K562 (cell line): ENCODE data around the gene DDIT3. TPM values are rescaled to one million over a fixed set of nuclear protein-coding genes. Genes with fewer than 3 reads are reported as not detected.

Experiments used
- BRF2 ChIP-seq: IDR thresholded peaks from 3 replicates; pipeline ENCODE4 v1.6.1; 2011; ENCODE audit warnings: borderline replicate concordance, mild to moderate bottlenecking; ENCODE audit not compliant: insufficient read length, insufficient read depth
- CC2D1A ChIP-seq: fragments of 450-650 bp; IDR thresholded peaks from 2 replicates; pipeline ENCODE4 v1.6.1; 2017; ENCODE audit warnings: mild to moderate bottlenecking
- CGGBP1 ChIP-seq: fragments of 250-450 bp; sonication (Bioruptor Pico); IDR thresholded peaks from 2 replicates; pipeline ENCODE4 v1.9.0; 2021; ENCODE audit warnings: mild to moderate bottlenecking
- FOXJ2 ChIP-seq: fragments of 200-800 bp; sonication (Bioruptor generic); IDR thresholded peaks from 2 replicates; pipeline ENCODE4 v1.6.1; 2016; ENCODE audit warnings: missing genetic modification characterization, missing compliant biosample characterization
- LCOR ChIP-seq: sonication (generic); formaldehyde crosslinking; IDR thresholded peaks from 2 replicates; pipeline ENCODE4 v1.8.0; 2022; ENCODE audit warnings: mild to moderate bottlenecking, missing genetic modification reagents
- MTA3 ChIP-seq: fragments of 450-650 bp; formaldehyde crosslinking; IDR thresholded peaks from 2 replicates; pipeline ENCODE4 v1.6.1; 2017; ENCODE audit warnings: mild to moderate bottlenecking, borderline replicate concordance
- SAFB ChIP-seq: fragments of 200-400 bp; formaldehyde crosslinking; IDR thresholded peaks from 2 replicates; pipeline ENCODE4 v1.6.1; 2017; ENCODE audit warnings: low read depth, low read length, borderline replicate concordance
- SMARCB1 ChIP-seq: IDR thresholded peaks from 2 replicates; pipeline ENCODE4 v1.6.1; 2011; ENCODE audit warnings: improper control_type of control experiment, low read depth; ENCODE audit not compliant: insufficient read length
- TEAD2 ChIP-seq: fragments of 450-650 bp; IDR thresholded peaks from 2 replicates; pipeline ENCODE4 v1.6.1; 2016; ENCODE audit warnings: missing genetic modification characterization, control low read depth, missing compliant biosample characterization
- TRIM28 ChIP-seq: fragments of 450-650 bp; IDR thresholded peaks from 2 replicates; pipeline ENCODE4 v1.6.1; 2017
- TSHZ1 ChIP-seq: fragments of 250-450 bp; sonication (Bioruptor Pico); IDR thresholded peaks from 2 replicates; pipeline ENCODE4 v1.4.0; 2020; ENCODE audit warnings: mild to moderate bottlenecking, moderate library complexity
- ZMIZ1 ChIP-seq, 2 experiments: fragments of 150-350 bp in 1 of 2; IDR thresholded peaks; 2 replicates each; pipeline ENCODE4 v1.6.1; 2012 to 2016; ENCODE audit warnings: low read depth in 2 of 2, low read length in 2 of 2, mild to moderate bottlenecking in 1 of 2, moderate library complexity in 1 of 2
- ZNF12 ChIP-seq: sonication (generic); formaldehyde crosslinking; IDR thresholded peaks from 2 replicates; pipeline ENCODE4 v1.4.0; 2020; ENCODE audit warnings: mild to moderate bottlenecking, missing genetic modification reagents
- ZNF134 ChIP-seq: fragments of 250-450 bp; sonication (Bioruptor Pico); conservative IDR thresholded peaks from 2 replicates; pipeline ENCODE4 v1.4.0; 2020
- ZNF146 ChIP-seq: IDR thresholded peaks from one replicate; pipeline ENCODE4 v1.6.1; 2018; ENCODE audit warnings: missing compliant biosample characterization; ENCODE audit not compliant: unreplicated experiment
- ZNF184 ChIP-seq: sonication (generic); formaldehyde crosslinking; IDR thresholded peaks from 2 replicates; pipeline ENCODE4 v1.5.0; 2020; ENCODE audit warnings: missing genetic modification reagents
- ZNF639 ChIP-seq, 2 experiments: fragments of 200-800 bp in 1 of 2; sonication (Bioruptor generic) in 1 of 2; sonication (generic) in 1 of 2; formaldehyde crosslinking in 1 of 2; IDR thresholded peaks in 1 of 2; conservative IDR thresholded peaks in 1 of 2; 2 replicates each; pipeline versions ENCODE4 v1.5.0 to v1.6.1; 2016 to 2020; ENCODE audit warnings: missing compliant biosample characterization in 1 of 2, missing genetic modification characterization in 1 of 2, missing genetic modification reagents in 1 of 2
- ZNF764 ChIP-seq: fragments of 250-450 bp; sonication (Bioruptor Pico); IDR thresholded peaks from 2 replicates; pipeline ENCODE4 v1.4.0; 2020; ENCODE audit warnings: low read depth, mild to moderate bottlenecking, moderate library complexity
- polyA plus RNA-seq, 8 experiments: library from polyadenylated mRNA; depleted of rRNA in 4 of 8; stranded (reverse) in 5 of 8; unstranded in 3 of 8; fragments of >200 nt; fragmentation: Nextera tagmentation in 2 of 8; fragmentation: Illumina TruSeq in 1 of 8; extraction: Ambion mirVana in 2 of 8; extraction: Trizol in 1 of 8; gene quantifications; 2 replicates each; pipeline versions ENCODE4 v1.2.1 to v1.2.3, GENCODE V29; 2011 to 2014; ENCODE audit warnings: inconsistent platforms in 1 of 8, missing spikeins in 1 of 8
- total RNA-seq, 7 experiments: library from RNA; depleted of rRNA in 6 of 7; stranded (reverse); fragments of >200 nt in 6 of 7; fragmentation: Illumina TruSeq in 2 of 7; extraction: Trizol in 2 of 7; gene quantifications; 2 replicates each; pipeline versions ENCODE4 v1.2.1 to v1.2.3, GENCODE V29; 2011 to 2021; ENCODE audit warnings: low replicate concordance in 1 of 7

The DDIT3 gene
- total and polyA plus RNA-seq, 9 of the 15 experiments (the other 6 are each of a cell fraction or from before 2014, with no cell fraction given) = 59.1 to 272 (median 89.9) TPM

GRCh38 chr12:57539134-57539768, 18.9 kb upstream of the DDIT3 start (continued):
- no peak for TF ChIP-seq ZNF764 (CRISPR knock-in tag)
- peak; percentile 90; the same call in 1 of the 2 replicates for TF ChIP-seq MTA3
- no peak for TF ChIP-seq ZNF12 (CRISPR knock-in tag)
- no peak for TF ChIP-seq ZNF184 (CRISPR knock-in tag)
- no peak for TF ChIP-seq TRIM28
- no peak for TF ChIP-seq ZNF146 (CRISPR knock-in tag)
- no peak for TF ChIP-seq SMARCB1
- no peak for TF ChIP-seq BRF2
- peak; percentile 79 for TF ChIP-seq CC2D1A
- TF ChIP-seq ZMIZ1 (IDR thresholded peaks at IDR 0.05; ENCODE audit: low read depth in 2 of 2, low read length in 2 of 2) = peak in 1 of 2 experiments; percentile 83; a peak in 2 of 4 replicates
- TF ChIP-seq ZNF639 (CRISPR knock-in tag; conservative IDR thresholded peaks at IDR 0.05 in 1 of 2, IDR thresholded peaks at IDR 0.05 in 1 of 2) = peak in 1 of 2 experiments; percentile 84; a peak in 2 of 4 replicates
- TF ChIP-seq TEAD2 (tag) = no peak
- TF ChIP-seq LCOR (CRISPR knock-in tag) = peak; percentile 36; the same call in 1 of the 2 replicates
- no peak for TF ChIP-seq FOXJ2 (tag)
- TF ChIP-seq SAFB = no peak
- no peak for TF ChIP-seq CGGBP1
- no peak for TF ChIP-seq TSHZ1 (CRISPR knock-in tag)
- TF ChIP-seq ZNF134 (CRISPR knock-in tag) = 0 out of 2 replicates have a peak, but pooled peaks have one; percentile 10
